ENCODE data around the gene AKR1E2.
"Not testable (repeated sequence)": the region's sequence is repeated elsewhere in the genome, so short reads cannot be mapped to it uniquely, and the experiment has no call there.

AKR1E2 gene

GRCh38 chr10:4813496-4813895 is 12.5 kb upstream of the AKR1E2 start:
- no peak for DNase-seq (ENCODE audit: low read depth in 2 of 2)

- not testable (repeated sequence) for DNase-seq (ENCODE audit: low read depth in 2 of 2)
Measured at GRCh38 chr10:4815646-4816180, 10.3 kb upstream of the AKR1E2 start.

- no peak for DNase-seq (ENCODE audit: low read depth in 2 of 2)
Measured at GRCh38 chr10:4816966-4817365, 9.0 kb upstream of the AKR1E2 start.

- no peak for DNase-seq (ENCODE audit: low read depth in 2 of 2)
Measured at GRCh38 chr10:4819067-4819466, 6.9 kb upstream of the AKR1E2 start.

- no peak for DNase-seq (ENCODE audit: low read depth in 2 of 2)
Measured at GRCh38 chr10:4819707-4820106, 6.3 kb upstream of the AKR1E2 start.

- no peak for DNase-seq (ENCODE audit: low read depth in 2 of 2)
Measured at GRCh38 chr10:4820804-4821401, 5.1 kb upstream of the AKR1E2 start.

GRCh38 chr10:4822208-4822607 is 3.8 kb upstream of the AKR1E2 start:
- DNase-seq (ENCODE audit: low read depth in 2 of 2): no peak

- DNase-seq (ENCODE audit: low read depth in 2 of 2): no peak
Measured at GRCh38 chr10:4824791-4825310, 1.2 kb upstream of the AKR1E2 start.

- no peak for DNase-seq (ENCODE audit: low read depth in 2 of 2)
Measured at GRCh38 chr10:4825456-4825867, 545 bp upstream of the AKR1E2 start.

- no peak for DNase-seq (ENCODE audit: low read depth in 2 of 2)
Measured at GRCh38 chr10:4826792-4827324, 851 bp downstream of the AKR1E2 start.

GRCh38 chr10:4828005-4828404 is 2.0 kb downstream of the AKR1E2 start:
- DNase-seq (ENCODE audit: low read depth in 2 of 2): no peak

GRCh38 chr10:4830551-4830950 is 4.5 kb downstream of the AKR1E2 start:
- no peak for DNase-seq (ENCODE audit: low read depth in 2 of 2)

GRCh38 chr10:4831091-4831490 is 5.1 kb downstream of the AKR1E2 start:
- no peak for DNase-seq (ENCODE audit: low read depth in 2 of 2)

GRCh38 chr10:4833286-4833685 is 7.3 kb downstream of the AKR1E2 start:
- no peak for DNase-seq (ENCODE audit: low read depth in 2 of 2)

GRCh38 chr10:4834898-4835405 is 8.9 kb downstream of the AKR1E2 start:
- DNase-seq (ENCODE audit: low read depth in 2 of 2): no peak

- no peak for DNase-seq (ENCODE audit: low read depth in 2 of 2)
Measured at GRCh38 chr10:4835494-4835918, 9.5 kb downstream of the AKR1E2 start.

- no peak for DNase-seq (ENCODE audit: low read depth in 2 of 2)
Measured at GRCh38 chr10:4836416-4836969, 10.5 kb downstream of the AKR1E2 start.

GRCh38 chr10:4837551-4837950 is 11.5 kb downstream of the AKR1E2 start:
- DNase-seq (ENCODE audit: low read depth in 2 of 2): no peak

GRCh38 chr10:4838743-4839142 is 12.7 kb downstream of the AKR1E2 start:
- DNase-seq (ENCODE audit: low read depth in 2 of 2): no peak

- no peak for DNase-seq (ENCODE audit: low read depth in 2 of 2)
Measured at GRCh38 chr10:4839353-4839752, 13.3 kb downstream of the AKR1E2 start.

- no peak for DNase-seq (ENCODE audit: low read depth in 2 of 2)
Measured at GRCh38 chr10:4840151-4840550, 14.1 kb downstream of the AKR1E2 start.

- no peak for DNase-seq (ENCODE audit: low read depth in 2 of 2)
Measured at GRCh38 chr10:4843525-4844180, 17.6 kb downstream of the AKR1E2 start.
